Calu3 (cell line): ENCODE measurements around the gene CDKL5. TPM values are rescaled to one million over a fixed set of nuclear protein-coding genes. Genes with fewer than 3 reads are reported as not detected.

ENCODE experiments used
- BruUV-seq: library from RNA; stranded (reverse); fragments of 400-500 nt; replicated peaks from 2 replicates; lab custom pipeline; 2021; lab: Mats Ljungman, UMichigan
- CTCF ChIA-PET: fragments of 300-600 bp; sonication (Branson Sonifier 250); formaldehyde crosslinking; loops from one replicate; lab custom pipeline; 2022; ENCODE audit warnings: antibody characterized with exemption; lab: Charles Lee
- DNase-seq: peaks from one replicate; pipeline ENCODE4 v3.0.0; 2022
- H3K27ac Mint-ChIP-seq: one replicate; pipeline ENCODE4 v1.8.0; 2022; ENCODE audit warnings: mixed read lengths; ENCODE audit not compliant: unreplicated experiment
- H3K27me3 Mint-ChIP-seq: one replicate; pipeline ENCODE4 v1.8.0; 2022; ENCODE audit warnings: mixed read lengths; ENCODE audit not compliant: unreplicated experiment
- H3K36me3 Mint-ChIP-seq: one replicate; pipeline ENCODE4 v1.8.0; 2022; ENCODE audit warnings: mild to moderate bottlenecking, moderate library complexity, mixed read lengths; ENCODE audit not compliant: insufficient read depth, unreplicated experiment
- H3K4me1 Mint-ChIP-seq: one replicate; pipeline ENCODE4 v1.8.0; 2022; ENCODE audit warnings: mild to moderate bottlenecking, low read depth, mixed read lengths; ENCODE audit not compliant: unreplicated experiment
- H3K4me3 Mint-ChIP-seq: one replicate; pipeline ENCODE4 v1.8.0; 2022; ENCODE audit warnings: mild to moderate bottlenecking, low read depth, moderate library complexity, mixed read lengths; ENCODE audit not compliant: unreplicated experiment
- H3K9me3 Mint-ChIP-seq: one replicate; pipeline ENCODE4 v1.8.0; 2022; ENCODE audit warnings: low read depth, mixed read lengths; ENCODE audit not compliant: unreplicated experiment
- CTCF ChIP-seq: fragments of 200-600 bp; IDR thresholded peaks from one replicate; pipeline ENCODE4 v1.8.0; 2022; ENCODE audit warnings: antibody characterized with exemption; ENCODE audit not compliant: unreplicated experiment
- intact Hi-C: fragments of 100-400 bp; cut with micrococcal nuclease; formaldehyde crosslinking; loops from one replicate; pipeline ENCODE4 v1.10.0; 2022; ENCODE audit not compliant: unreplicated experiment
- total RNA-seq: library from RNA; stranded (reverse); gene quantifications from 2 replicates; pipeline ENCODE4 v1.2.3, GENCODE V29; 2022

The CDKL5 gene
- total RNA-seq, 1 experiment from 2014 or later, result 17.7 TPM

GRCh38 chrX:18490806-18491555 lies 65.6 kb downstream of the CDKL5 start:
- Mint-ChIP-seq H3K4me1 (peaks cover 8% of the 10 kb centered on the region), H3K9me3 (peaks cover 2% of the 10 kb centered on the region), H3K27ac (no peak overlapping the region), H3K27me3 (no peaks in the 10 kb centered on the region), H3K4me3 (no peak overlapping the region), H3K36me3 (no peaks in the 10 kb centered on the region)
- CTCF ChIA-PET, result no interaction called here
- no peak for DNase-seq
- TF ChIP-seq CTCF, result no peak
- intact Hi-C loops, result no loop called here
- BruUV-seq, result no TSS peak

GRCh38 chrX:18491587-18492340 lies 66.4 kb downstream of the CDKL5 start:
- Mint-ChIP-seq H3K27me3 (no peaks in the 10 kb centered on the region), H3K9me3 (peaks cover 2% of the 10 kb centered on the region), H3K36me3 (no peaks in the 10 kb centered on the region), H3K27ac (no peak overlapping the region), H3K4me3 (no peak overlapping the region), H3K4me1 (peaks cover 16% of the 10 kb centered on the region)
- BruUV-seq, result no TSS peak
- DNase-seq, result no peak
- TF ChIP-seq CTCF, result no peak
- intact Hi-C loops, result no loop called here
- CTCF ChIA-PET, result no interaction called here

- H3K4me1 Mint-ChIP-seq, result no peaks in the 10 kb centered on the region
- no peaks in the 10 kb centered on the region for H3K9me3 Mint-ChIP-seq
- no peak overlapping the region for H3K27ac Mint-ChIP-seq
- H3K36me3 Mint-ChIP-seq, result no peaks in the 10 kb centered on the region
- intact Hi-C loops, result no loop called here
- no peak overlapping the region for H3K4me3 Mint-ChIP-seq
- CTCF ChIA-PET, result no interaction called here
- no peak for DNase-seq
- no TSS peak for BruUV-seq
- H3K27me3 Mint-ChIP-seq, result no peaks in the 10 kb centered on the region
- TF ChIP-seq CTCF, result no peak
Observed at GRCh38 chrX:18534949-18535348, 109.5 kb downstream of the CDKL5 start.

GRCh38 chrX:18537068-18537467 lies 111.7 kb downstream of the CDKL5 start:
- no TSS peak for BruUV-seq
- H3K27ac Mint-ChIP-seq, result no peak overlapping the region
- no peak for DNase-seq
- no peaks in the 10 kb centered on the region for H3K9me3 Mint-ChIP-seq
- no peaks in the 10 kb centered on the region for H3K27me3 Mint-ChIP-seq
- intact Hi-C loops, result no loop called here
- H3K4me3 Mint-ChIP-seq, result no peak overlapping the region
- TF ChIP-seq CTCF, result no peak
- no peaks in the 10 kb centered on the region for H3K4me1 Mint-ChIP-seq
- CTCF ChIA-PET, result no interaction called here
- no peaks in the 10 kb centered on the region for H3K36me3 Mint-ChIP-seq
